ENCODE results near the gene FAM222A.

The FAM222A gene

DNA sequence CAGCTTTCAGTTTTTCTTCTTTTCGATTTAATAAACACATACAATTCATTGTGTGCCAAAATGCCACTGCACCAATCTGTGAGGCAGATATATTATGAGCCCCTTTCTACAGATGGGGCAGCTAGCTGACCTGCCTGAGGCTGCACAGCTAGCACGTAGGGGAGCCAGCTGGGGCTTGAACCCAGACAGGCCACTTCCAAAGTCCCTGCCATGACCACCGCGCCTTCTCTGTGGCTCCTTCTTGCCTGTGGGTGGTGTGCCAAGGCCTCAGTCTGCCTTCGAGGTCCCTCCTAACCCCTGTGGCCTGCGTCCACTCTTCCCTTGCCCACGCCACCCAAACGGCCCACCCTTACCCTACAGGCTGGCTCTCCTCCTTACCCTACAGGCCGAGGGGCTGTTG, 16.2 kb downstream of the FAM222A start:
- no peak for TF ChIP-seq CTCF (IDR thresholded peaks at IDR 0.05; ENCODE audit: low read depth, low read length, missing control alignments)
- H3K4me3 ChIP-seq (ENCODE audit: low read depth, low read length) = no peak overlapping the region
- DNase-seq (ENCODE audit: low read depth) = no peak

DNA sequence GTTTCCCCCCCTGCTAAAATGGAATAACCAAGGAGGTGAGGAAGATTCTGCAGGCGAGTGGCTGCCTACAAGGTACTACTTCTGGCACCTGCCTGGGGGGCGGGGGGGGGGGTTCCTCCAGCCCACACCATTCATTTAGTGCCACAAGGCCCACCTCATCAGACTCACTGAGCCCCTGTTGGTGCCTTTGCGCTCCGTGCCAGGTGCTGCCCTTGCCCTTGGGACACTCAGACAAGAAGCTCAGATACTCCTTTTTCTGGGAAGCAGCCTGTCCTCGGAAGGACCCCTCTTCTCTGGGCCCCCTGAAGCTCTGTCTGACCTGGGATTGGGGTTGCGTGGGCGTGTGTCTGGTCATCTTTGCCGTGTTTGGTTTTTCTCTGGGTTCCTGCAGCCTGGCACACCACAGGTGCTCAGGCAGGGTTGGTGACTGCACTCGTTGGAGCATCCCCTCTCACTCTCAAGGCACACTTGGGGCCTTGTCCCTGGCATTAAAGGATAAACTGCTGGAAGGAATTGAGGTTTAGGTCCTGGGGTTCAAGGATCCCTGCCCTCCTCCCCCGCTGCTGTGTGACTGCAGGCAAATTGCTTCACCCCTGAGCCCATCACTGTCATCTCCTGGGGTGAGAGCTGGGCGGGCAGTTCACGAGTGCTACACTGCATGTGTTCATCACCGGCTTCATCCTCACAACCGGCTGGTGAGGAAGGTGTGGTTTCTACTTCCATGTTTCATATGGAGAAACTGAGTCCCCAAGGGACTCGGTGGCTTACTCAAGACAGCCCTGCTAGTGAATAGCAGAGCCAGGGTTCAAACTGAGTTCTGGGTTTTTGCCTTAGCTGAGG, 16.9 kb downstream of the FAM222A start:
- TF ChIP-seq CTCF (IDR thresholded peaks at IDR 0.05; ENCODE audit: low read depth, low read length, missing control alignments) = no peak
- no peak overlapping the region for H3K4me3 ChIP-seq (ENCODE audit: low read depth, low read length)
- no peak for DNase-seq (ENCODE audit: low read depth)

DNA sequence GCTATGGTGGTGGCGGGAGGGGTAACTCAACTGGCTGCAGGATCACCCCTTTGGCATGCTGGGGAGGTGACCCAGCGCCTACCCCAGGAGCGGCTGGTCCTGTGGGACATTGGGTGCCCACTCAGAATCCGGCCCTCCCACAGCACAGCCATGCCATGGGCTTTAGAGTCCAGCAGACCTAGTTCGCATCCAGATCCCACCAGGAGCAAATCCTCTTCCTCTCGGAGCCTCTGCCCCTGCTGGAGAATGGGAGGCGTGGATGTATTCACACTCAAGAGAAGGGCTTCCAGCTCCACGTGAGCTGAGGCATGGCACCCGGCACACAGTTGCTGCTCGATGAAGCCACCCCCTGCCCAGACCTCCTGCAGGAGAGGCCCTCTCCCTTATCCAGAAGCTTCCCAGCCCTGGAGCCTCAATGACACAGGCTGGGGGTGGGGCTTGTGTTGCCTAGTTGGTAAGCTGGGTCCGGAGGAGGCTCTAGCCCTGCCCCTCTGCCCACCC, 17.7 kb downstream of the FAM222A start:
- no peak for TF ChIP-seq CTCF (IDR thresholded peaks at IDR 0.05; ENCODE audit: low read depth, low read length, missing control alignments)
- H3K4me3 ChIP-seq (ENCODE audit: low read depth, low read length) = no peak overlapping the region
- DNase-seq (ENCODE audit: low read depth) = no peak

GRCh38 chr12:109731806-109732205, 18.2 kb downstream of the FAM222A start:
- H3K4me3 ChIP-seq (ENCODE audit: low read depth, low read length) = no peak overlapping the region
- no peak for DNase-seq (ENCODE audit: low read depth)
- no peak for TF ChIP-seq CTCF (IDR thresholded peaks at IDR 0.05; ENCODE audit: low read depth, low read length, missing control alignments)

GRCh38 chr12:109732321-109733305, 19.0 kb downstream of the FAM222A start:
- no peak for TF ChIP-seq CTCF (IDR thresholded peaks at IDR 0.05; ENCODE audit: low read depth, low read length, missing control alignments)

DNA sequence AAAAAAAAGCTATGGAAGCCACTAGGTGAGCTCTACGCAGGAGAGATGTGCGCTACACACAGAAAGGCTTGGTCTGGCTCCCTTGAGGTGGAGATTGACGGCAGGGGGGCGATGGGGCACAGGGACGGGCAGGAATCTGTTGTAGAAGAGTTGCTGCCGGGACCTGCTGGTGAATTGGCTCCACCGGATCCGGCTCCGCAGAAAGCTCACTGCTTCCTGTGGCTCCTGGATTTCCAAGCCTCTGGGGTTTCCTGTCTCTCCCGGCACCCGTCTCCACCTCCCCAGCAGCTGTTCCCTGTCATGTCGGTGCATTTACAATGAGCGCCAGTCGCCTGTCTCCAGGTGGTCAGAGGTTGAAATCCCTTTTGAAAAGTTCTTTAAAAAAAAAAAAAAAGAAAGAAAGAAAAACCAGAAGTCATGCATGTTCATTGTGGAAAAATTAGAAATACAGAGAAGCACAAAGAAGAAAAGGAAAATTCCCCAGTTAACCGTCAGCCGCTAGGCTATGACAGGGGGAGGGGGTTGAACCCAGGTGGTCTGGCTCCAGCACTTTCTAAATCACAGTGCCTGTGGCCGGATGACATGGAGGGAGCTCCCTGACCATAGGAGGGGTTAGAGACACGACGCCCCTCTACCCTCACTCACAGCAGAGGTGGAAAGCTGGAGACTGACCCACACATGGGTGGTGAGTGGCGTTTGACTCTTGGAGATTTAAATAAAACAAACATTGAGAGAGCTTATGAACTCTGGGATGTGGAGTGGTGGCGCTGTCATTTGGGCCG, 20.8 kb downstream of the FAM222A start:
- no peak for DNase-seq (ENCODE audit: low read depth)
- H3K4me3 ChIP-seq (ENCODE audit: low read depth, low read length) = no peak overlapping the region
- TF ChIP-seq CTCF (IDR thresholded peaks at IDR 0.05; ENCODE audit: low read depth, low read length, missing control alignments) = no peak

More at GRCh38 chr12:109732321-109733305, 19.0 kb downstream of the FAM222A start:
- no peak for DNase-seq (ENCODE audit: low read depth)
- no peak overlapping the region for H3K4me3 ChIP-seq (ENCODE audit: low read depth, low read length)
